Renal cortex interstitium (tissue), 15 donors: Measurements from ENCODE around the gene CORO1C. TPM values are rescaled to one million over a fixed set of nuclear protein-coding genes. Genes with fewer than 3 reads are reported as not detected.
"Not testable (repeated sequence)": the region's sequence is repeated elsewhere in the genome, so short reads cannot be mapped to it uniquely, and the experiment has no call there.

Experiments used
- DNase-seq, 11 donors: peaks; one replicate each; pipeline ENCODE4 v3.0.0-alpha.2; 2013; ENCODE audit warnings: low read depth in 9 of 11, low spot score in 4 of 11; ENCODE audit errors: extremely low read depth in 1 of 11
- long read RNA-seq, 16 experiments: transcript quantifications; one replicate each; lab custom pipeline, GENCODE V29; 2026
- polyA plus RNA-seq, 3 donors: library from polyadenylated mRNA; unstranded; fragments of 120-200 nt; gene quantifications; one replicate each; pipeline ENCODE4 v1.2.1, GENCODE V29; 2013; ENCODE audit not compliant: insufficient read length in 3 of 3

The CORO1C gene
- polyA plus RNA-seq, result 10 to 100 TPM; 56.2 to 65.8 (median 60.5) TPM
- long read RNA-seq, donor 1, partial matches to known transcripts, result 0 of 4 reads
- long read RNA-seq, donor 1, other reads (novel, unspliced or antisense), result 0 of 4 reads
- long read RNA-seq, donor 2, partial matches to known transcripts, result 0 of 3 reads
- long read RNA-seq, donor 2, other reads (novel, unspliced or antisense), result 0 of 3 reads
- long read RNA-seq, donor 3, transcript CORO1C-201 (11 exons, 3,892 nt), result major isoform, 6 of 6 reads
- long read RNA-seq, donor 3, partial matches to known transcripts, result 0 of 6 reads
- long read RNA-seq, donor 3, other reads (novel, unspliced or antisense), result 0 of 6 reads
- long read RNA-seq, donor 4, partial matches to known transcripts, result 0 of 5 reads
- long read RNA-seq, donor 4, other reads (novel, unspliced or antisense), result 0 of 5 reads
- long read RNA-seq, donor 5, result 0 reads
- long read RNA-seq, donor 6, transcript CORO1C-201 (11 exons, 3,892 nt), result major isoform, 6 of 13 reads
- long read RNA-seq, donor 6, partial matches to known transcripts, result 6 of 13 reads
- long read RNA-seq, donor 6, other reads (novel, unspliced or antisense), result 0 of 13 reads
- long read RNA-seq, donor 7, transcript CORO1C-201 (11 exons, 3,892 nt), result major isoform, 5 of 5 reads
- long read RNA-seq, donor 7, partial matches to known transcripts, result 0 of 5 reads
- long read RNA-seq, donor 7, other reads (novel, unspliced or antisense), result 0 of 5 reads
- long read RNA-seq, donor 8, transcript CORO1C-201 (11 exons, 3,892 nt), result major isoform, 8 of 8 reads
- long read RNA-seq, donor 8, partial matches to known transcripts, result 0 of 8 reads
- long read RNA-seq, donor 8, other reads (novel, unspliced or antisense), result 0 of 8 reads
- long read RNA-seq, donor 9, partial matches to known transcripts, result 0 of 4 reads
- long read RNA-seq, donor 9, other reads (novel, unspliced or antisense), result 0 of 4 reads
- long read RNA-seq, donor 10, transcript CORO1C-201 (11 exons, 3,892 nt), result major isoform, 9 of 15 reads
- long read RNA-seq, donor 10, partial matches to known transcripts, result 6 of 15 reads
- long read RNA-seq, donor 10, other reads (novel, unspliced or antisense), result 0 of 15 reads
- long read RNA-seq, donor 11, partial matches to known transcripts, result 0 of 3 reads
- long read RNA-seq, donor 11, other reads (novel, unspliced or antisense), result 0 of 3 reads
- long read RNA-seq, donor 12, partial matches to known transcripts, result 0 of 2 reads
- long read RNA-seq, donor 12, other reads (novel, unspliced or antisense), result 0 of 2 reads
- long read RNA-seq, donor 13, result 0 reads
- long read RNA-seq, donor 14, partial matches to known transcripts, result 0 of 4 reads
- long read RNA-seq, donor 14, other reads (novel, unspliced or antisense), result 0 of 4 reads
- long read RNA-seq, donor 15, transcript CORO1C-201 (11 exons, 3,892 nt), result major isoform, 6 of 6 reads
- long read RNA-seq, donor 15, partial matches to known transcripts, result 0 of 6 reads
- long read RNA-seq, donor 15, other reads (novel, unspliced or antisense), result 0 of 6 reads
- long read RNA-seq, donor 16, transcript CORO1C-201 (11 exons, 3,892 nt), result major isoform, 10 of 12 reads
- long read RNA-seq, donor 16, partial matches to known transcripts, result 0 of 12 reads
- long read RNA-seq, donor 16, other reads (novel, unspliced or antisense), result 0 of 12 reads

DNA sequence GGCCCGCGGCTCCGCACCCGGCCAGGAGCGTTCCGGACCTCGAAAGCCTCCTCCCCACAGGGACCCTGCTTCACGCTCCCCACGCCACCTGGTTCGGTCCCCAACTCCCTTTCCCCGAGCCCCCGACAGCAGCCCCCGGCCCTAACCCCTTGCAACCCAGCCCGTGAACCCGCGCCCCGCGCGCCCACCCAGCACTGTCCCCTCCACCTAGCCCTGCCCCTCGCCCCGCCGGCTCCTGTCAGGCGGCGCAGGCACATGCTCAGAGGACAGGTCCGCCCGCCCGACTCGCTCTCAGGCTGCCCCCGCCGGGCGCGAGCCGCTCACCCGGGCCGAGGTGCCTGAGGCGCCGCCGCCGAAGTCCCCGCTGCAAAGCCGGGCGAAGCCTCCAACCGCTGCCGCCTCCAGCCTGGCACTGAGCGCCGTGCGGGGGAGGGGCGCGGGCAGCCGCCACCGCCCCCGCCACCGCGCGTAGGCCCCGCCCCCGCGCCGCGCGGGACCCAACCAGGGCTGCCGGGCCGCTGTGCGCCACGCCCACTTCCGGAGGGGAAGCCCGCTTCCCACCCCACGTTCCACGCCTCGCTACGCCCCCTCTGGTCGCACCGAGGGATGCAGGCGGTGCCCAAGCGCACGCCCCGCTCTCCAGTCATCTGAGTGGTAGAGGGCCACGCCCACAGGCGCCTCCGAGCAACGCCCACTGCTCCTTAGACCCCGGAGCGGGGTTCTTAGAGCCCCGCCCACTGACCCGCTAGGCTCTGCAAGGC is at the start of gene CORO1C:
Gene CORO1C, minus strand, starts transcription at position 414 of the 761 bp plus-strand sequence. CDS start 30,200 bp downstream, outside the sequence.
- peak; percentile 83 to 95 (median 92) for DNase-seq

DNA sequence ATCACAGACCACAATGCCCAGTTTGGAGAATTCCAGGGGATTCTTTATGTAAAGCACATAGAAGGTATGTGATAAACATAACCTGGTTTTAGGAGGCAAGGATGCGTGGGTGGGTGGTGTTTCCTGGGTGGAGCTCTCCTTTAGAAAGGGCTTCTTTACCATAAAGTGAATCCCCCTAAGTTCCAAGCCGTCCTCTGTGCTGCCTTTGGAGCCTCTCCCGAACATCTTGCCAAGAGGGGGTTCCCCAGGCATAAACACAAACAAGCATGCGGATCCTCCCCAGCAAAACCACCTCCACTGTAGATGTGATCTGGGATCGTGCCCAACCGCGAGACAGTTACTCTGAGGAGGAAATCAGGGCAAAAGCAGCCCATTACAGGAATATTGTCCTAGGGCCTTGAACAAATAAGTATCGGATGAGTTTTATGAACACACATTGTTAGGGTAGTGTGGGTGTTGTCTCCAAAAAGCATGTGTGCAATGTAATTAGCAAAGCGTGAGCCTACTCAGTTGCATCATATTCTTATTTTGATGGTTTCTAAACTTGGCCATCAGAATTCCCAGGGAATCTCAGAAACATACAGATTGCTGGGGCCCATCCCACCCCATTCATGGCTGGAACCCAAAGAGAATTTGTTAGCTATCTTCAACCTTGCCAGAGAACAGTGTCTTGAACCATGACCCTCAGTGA is 48.8 kb upstream of the CORO1C start:
- DNase-seq, result no peak

- no peak for DNase-seq
Measured at GRCh38 chr12:108778053-108778452, 46.7 kb upstream of the CORO1C start.

DNA sequence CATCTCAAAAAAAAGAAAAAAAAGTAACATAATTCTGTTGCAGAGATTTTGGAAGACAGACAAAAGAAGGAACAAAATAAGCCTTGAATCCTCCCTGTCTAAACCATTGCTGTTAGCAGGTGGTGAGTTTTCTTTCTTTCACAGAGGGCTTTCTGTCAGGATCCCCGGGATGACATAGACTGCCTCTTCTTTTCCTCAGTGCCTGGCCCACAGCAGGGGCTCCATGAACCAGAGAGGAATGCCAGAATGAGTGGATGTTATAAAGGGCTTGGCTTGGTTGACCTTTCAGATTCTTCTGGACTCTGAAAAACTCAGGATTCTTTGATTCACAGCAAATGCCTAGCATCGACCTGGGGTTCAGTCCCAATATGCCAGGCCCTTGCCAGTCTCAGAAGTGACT is 45.8 kb upstream of the CORO1C start:
- DNase-seq, result no peak

DNA sequence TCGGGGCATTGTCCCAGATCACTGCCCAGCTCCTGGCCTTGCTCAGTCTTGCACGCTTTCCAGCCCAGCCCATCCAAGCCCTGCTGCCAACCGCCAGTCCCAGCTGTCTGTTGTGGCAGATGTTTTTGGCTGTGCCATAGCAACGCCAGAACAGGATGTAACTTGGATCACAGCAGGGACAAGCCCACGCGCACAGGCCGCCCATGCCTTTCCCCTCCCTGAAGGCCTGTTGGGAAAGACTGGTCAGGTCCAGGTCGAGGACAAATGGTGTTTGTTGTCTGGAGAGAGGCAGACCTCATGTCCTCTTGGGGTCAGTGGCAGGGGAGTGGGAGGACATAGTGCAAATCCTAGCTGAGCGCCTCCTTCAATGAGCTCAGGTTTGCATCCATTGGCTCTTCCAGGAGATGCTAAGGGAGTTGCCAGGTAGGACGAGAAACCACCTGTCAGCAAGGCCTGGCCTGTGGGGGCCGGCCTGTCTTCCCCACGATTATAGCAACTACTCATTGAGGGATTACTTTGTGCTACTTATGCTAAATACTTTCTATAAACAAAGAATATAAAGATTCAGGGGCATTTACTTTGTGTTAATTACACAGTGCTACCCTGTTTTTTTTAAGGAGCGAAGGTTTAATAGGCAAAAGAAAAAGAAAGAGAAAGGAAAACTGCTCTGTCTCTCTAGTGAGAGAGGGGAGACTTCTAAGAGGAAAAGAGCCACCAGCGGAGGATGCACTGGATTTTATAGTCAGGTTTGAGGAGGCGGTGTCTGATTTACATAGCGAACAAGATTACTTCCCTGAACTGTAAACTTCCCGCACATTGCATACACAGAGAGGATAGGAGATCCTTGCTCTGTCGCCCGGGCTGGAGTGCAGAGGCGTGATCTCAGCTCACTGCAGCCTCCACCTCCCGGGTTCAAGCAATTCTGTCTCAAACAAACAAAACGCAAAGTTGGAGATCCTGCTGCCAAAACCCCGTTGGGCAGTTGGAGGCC is 42.8 kb upstream of the CORO1C start:
- peak in 7 of 11 donors; percentile 43 to 75 (median 57) for DNase-seq

DNA sequence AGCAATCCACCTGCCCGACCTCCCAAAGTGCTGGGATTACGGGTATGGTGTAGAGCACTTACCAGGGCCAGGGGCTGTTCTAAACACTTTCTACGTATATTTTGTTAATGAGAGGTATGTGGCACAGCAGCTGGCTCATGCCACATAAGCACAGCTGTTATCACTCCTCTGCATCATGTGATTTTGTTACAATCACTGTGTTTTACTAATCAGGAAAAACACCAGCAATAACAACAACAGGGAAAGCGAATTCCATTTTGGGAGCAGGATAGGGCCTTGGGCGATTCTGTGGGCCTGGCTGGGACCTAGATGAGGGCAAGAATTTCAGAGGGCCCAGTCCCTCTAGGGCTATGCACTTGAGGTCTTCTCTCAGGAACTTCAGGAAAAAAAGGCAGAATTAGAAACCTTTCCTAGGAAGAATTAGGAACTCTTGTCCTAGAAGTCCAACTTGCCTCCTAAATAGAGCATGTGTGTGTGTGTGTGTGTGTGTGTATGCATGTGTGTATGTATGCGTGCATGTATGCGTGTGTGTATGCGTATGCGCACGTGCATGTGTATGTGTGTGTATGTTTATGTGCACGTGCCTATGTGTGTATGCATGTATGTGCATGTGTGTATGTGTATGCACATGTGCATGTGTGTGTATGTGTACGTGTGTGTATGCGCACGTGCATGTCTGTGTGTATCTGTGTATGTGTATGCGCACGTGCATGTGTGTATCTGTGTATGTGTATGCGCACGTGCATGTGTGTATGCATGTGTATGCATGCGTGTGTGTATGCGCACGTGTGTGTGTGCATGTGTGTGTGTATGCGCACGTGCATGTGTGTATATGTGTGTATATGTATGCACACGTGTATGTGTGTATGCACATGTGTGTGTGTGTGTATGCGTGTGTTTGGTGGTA is 41.8 kb upstream of the CORO1C start:
- no peak for DNase-seq

- DNase-seq, result no peak
Measured at GRCh38 chr12:108772247-108772646, 40.9 kb upstream of the CORO1C start.

- DNase-seq, result not testable (repeated sequence)
Measured at GRCh38 chr12:108771835-108772234, 40.5 kb upstream of the CORO1C start.

DNA sequence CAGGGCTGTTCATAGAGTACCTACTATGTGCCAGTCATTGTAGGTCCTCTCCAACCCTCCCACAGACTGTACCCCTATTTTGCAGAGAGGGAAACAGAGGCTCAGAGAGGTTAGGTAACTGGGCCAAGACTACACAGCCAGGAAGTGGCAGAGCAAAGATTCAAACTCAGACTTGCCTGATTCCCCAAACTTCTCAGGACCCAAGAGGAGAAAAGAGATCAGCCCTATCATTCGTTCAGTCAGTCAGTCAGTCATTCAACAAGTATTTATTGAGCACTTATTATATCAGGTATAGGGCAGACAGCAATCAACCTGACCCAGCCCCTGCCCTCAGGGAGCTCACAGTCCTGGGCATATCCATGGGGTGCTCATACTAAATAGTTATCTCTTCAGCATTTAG is 39.6 kb upstream of the CORO1C start:
- no peak for DNase-seq

GRCh38 chr12:108770269-108770829 is 39.0 kb upstream of the CORO1C start:
- no peak for DNase-seq

DNA sequence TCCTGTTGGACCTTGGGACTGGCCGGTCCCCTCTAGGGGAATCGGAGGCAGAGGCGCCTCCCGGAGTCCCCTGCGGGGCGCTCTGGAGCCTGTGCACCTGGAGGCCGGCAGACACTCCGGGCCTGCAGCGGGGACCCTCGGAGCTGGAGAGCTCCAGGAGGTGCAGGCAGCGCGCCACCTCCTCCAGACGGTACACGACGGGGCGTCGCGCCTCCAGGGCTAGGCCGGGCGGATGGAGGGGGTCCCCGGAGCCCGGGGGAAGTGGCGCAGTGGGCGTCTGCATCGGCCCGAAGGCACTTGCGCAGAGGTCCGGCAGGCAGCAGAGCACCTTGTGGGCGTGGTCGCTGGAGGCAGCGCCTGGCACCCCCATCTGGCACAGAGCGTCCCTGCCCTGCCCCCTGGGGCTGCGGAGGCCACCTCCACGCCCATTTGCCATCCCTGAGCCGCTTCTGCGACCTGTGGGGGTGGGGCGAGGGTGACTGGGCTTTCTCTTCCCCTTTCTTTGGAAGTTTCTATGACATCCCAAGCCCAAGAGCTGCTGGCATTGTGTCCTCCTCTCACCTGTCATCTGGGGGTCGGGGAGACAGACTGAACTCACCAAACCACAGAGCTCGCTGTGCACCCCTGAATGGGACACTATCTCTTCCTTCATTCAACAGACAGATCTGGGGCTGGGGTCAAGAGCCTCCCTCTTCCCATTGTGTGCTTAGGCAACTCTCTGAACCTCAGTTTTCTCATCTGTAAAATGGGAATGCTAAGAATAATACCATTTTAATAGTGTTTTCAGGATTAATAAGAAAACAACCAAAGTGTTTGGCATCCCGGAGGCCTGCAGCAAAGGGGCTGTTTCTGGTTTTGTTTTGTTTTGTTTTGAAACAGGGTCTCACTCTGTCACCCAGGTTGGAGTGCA is 37.5 kb upstream of the CORO1C start:
- no peak for DNase-seq

DNA sequence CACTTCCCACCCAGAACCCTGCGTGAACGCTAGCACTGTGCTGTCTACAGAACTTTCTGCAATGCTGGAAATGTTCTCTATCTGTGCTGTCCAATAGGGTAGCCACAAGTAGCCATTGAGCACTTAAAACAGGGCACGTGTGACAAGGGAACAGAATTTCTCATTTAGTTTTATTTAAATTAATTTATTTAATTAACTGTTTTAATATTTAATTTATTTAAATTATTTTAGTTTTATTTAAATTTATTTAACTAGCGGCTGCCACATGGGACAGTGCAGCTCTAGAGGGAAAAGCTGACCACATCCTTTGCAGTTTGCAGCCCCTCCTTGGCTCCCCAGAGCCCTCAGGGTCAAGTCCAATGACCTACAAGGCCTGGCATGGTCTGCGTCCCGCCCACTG is 35.0 kb upstream of the CORO1C start:
- DNase-seq, result no peak

GRCh38 chr12:108765289-108765764 is 34.0 kb upstream of the CORO1C start:
- DNase-seq, result no peak
